SHP77 (cell line): ENCODE data around the gene CDV3.

ENCODE experiments used
- DNase-seq, 2 experiments: peaks; one replicate each; lab custom pipeline; 2025; lab: John Stamatoyannopoulos, UW

The CDV3 gene

DNA sequence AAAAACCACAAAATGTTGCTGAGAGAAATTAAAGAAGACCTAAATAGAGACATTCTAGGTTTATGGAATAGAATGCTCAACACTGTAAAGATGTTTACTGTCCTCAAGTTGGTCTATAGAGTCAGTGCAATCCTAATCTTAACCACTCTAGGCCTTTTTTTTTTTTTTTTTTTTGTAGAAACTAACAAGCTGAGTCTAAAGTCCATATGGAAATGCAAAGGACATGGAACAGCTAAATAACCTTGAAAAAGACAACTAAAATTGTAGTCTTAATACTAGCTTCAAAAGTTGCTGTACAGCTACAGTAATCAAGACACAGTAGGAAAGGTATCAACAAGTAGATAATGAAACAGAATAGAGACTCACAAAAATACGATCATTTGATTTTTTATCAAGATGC, 32.9 kb downstream of the CDV3 start:
- DNase-seq = no peak

DNA sequence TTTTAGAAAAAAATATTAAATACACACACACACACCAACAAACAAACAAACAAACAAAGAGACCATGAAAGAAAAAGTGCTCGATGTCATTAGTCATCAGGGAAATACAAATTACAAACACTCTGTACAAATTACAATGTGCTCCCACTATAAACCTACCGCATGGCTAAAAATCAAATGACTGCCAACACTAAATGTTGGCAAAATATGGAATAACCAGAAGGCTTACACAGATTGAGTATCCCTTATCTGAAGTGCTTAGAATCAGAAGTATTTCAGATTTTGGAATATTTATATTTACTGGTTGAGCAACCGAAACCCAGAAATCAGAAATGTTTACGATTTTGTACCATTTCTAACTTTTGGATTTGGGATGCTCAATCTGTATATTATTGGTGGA, 33.4 kb downstream of the CDV3 start:
- no peak for DNase-seq

DNA sequence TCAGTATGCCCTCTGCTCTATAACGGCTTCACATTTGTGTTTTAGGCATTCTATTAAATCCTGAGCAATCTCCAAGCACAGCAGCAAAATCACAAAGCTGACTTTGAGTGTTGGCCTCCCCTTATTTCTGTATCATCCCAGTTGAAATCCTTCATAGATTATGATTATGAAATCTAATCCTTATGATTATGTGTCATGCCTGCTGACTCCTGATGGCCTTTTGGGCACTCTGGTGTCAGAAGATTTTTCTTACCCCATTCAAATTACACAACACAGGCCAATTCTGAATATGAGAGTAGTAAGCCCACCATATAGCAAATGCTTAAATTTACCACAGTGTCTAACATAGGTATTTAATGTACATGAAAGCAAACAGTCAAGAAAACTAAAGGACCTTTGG, 34.3 kb downstream of the CDV3 start:
- DNase-seq = no peak

DNA sequence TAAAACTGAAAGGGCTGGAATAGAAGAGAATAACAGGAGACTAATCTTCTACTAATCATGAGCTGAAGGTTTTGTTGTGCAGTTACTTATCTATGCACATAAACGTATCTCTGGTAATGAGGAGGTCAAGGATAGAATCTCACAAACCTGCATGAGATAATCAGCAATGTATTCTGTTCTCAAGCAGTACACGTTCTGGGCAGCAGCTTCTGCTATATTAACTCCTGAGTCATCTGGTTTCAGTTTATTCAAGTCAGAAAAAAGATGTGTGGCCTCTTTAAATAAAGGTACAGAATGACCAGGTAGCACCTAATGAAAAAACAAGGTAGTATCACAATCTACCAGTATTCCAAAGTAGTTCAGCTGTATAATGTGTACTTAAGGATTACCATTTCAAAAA, 34.9 kb downstream of the CDV3 start:
- no peak for DNase-seq

DNA sequence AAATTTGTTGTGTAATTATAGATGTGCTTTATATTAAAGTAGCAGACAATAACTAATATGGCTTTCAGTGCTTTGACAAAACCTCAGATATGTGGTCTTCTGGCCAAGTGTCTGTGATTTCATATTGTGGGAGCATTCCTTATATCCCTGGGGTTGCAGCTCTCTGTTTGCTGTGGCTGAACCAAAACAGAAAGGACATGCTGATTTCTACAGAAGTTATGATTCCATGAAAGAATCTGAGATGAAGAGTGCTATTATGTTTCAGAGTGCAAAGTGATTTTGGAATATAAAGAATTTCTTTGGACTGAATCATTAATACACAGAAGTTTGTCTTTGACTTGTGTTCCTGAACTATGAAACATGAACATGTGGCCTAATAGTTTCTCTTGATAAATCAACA, 36.5 kb downstream of the CDV3 start:
- DNase-seq = no peak

DNA sequence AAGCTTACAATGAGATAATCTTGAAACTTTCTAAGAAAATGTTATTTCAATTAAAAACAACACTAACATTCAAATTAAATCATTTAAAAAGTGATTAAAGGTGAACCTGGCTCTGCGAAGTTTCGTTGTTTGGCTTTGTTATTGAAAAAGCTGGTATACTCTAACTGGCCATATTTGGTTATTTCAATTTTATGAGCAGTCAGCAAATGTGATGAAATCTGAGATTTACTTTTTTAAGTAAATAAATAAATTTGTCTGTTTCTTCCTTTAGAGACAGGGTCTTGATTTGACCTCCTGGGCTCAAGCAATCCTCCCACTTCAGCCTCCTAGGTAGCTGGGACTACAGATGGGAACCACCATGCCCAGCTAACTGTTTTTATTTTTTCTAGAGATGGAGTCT, 38.0 kb downstream of the CDV3 start:
- DNase-seq = no peak

DNA sequence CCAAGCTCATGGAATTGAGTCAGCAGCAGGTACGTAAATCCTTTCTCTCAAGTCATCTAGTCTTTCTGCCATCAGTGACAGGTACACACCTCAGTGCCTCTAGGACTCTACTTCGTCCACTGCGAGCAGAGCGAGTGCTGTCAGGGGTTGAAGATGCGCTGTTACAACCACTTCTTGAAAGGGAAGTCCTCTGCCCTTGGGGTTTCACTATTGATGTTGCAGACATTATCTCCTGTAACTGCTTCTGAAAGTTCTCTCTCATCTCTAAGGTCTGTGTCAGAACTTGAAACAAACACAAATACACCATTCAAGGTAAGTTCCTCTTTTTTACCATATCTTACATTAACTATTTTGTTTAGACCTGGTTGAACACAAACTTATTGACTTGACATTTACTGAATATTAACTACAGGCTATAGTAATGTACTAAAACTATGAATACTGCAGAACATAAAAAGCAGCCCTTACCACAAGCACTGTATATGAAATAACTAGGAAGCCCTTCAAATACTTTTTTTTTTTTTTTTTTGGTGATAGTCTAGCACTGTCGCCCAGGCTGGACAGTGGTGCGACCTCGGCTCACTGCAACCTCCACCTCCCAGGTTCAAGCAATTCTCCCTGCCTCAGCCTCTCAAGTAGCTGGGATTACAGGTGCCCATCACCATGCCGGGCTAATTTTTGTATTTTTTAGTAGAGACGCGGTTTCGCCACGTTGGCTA, 46.7 kb downstream of the CDV3 start:
- DNase-seq = no peak

DNA sequence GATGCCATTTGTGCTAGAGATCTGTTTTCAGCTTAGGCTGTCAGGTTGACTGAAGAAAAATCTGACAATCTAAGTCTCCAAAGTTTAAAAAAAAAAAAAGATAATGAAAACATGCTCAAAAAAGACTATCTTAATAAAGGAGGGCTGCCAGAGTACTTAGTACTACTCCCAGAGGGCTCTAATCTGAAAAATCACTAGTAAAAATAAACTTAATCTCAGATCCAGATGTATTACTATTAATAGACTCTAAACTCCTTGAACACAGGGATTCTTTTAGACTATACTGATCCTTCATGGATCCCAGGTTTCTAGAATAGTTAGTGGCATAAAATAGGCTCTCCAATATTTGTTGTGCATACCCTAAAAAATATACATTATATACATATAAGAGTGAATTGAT, 54.3 kb downstream of the CDV3 start:
- DNase-seq = no peak

DNA sequence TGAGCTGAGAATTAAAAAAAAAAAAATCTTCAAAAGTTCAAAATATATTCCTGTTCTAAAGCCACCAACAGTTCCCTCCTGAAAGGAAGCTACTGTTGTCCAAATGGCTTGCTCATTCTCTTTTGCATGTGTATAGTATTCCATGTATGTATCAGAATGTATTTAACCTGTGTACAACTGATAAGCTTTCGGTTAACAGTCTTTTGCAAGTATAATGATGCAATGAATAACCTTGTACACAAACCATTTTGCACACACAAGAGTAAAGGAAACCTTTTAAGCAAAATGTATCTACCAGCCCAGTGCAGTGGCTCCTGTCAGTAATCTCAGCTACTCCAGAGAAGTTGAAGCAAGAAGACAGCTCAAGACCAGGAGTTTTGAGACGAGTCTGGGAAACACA, 55.7 kb downstream of the CDV3 start:
- DNase-seq = no peak

DNA sequence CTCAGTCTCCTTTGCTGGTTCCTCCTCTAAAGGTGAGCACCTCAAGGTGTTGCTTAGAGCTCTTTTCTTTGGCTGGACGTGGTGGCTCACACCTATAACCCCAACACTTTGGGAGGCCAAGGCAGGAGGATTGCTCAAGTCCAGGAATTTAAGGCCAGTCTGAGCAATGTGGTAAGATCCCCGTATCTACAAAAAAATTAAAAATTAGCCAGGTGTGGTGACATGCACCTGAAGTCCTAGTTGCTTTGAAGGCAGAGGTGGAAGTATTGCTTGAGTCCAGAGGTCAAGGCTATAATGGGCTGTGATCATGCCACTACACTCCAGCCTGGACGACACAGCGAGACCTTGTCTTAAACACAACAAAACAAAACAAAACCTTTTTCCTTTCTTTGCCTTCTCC, 60.0 kb downstream of the CDV3 start:
- no peak for DNase-seq
